ENCODE data around the gene DDX39B.

- no peak for TF ChIP-seq CTCF (IDR thresholded peaks at IDR 0.05; ENCODE audit: low read depth, low read length, poor library complexity, severe bottlenecking)
- TF ChIP-seq EZH2phosphoT487 (IDR thresholded peaks at IDR 0.05; ENCODE audit: borderline replicate concordance, low read length) = no peak
These were observed 17.1 kb upstream of the DDX39B start for GRCh38 chr6:31558631-31559500.

Data from DOHH2 (cell line).